GM21423 (cell line): ENCODE measurements around the gene FRMPD1.

Experiments
- ATAC-seq: cut with Tn5 transposase; IDR thresholded peaks from one replicate; pipeline ENCODE4 v1.9.1; 2021; ENCODE audit warnings: mild to moderate bottlenecking, moderate library complexity; ENCODE audit not compliant: unreplicated experiment

The FRMPD1 gene

GRCh38 chr9:37676411-37676830 lies 25.7 kb downstream of the FRMPD1 start:
- no peak for ATAC-seq

GRCh38 chr9:37677435-37677834 lies 26.7 kb downstream of the FRMPD1 start:
- no peak for ATAC-seq

DNA sequence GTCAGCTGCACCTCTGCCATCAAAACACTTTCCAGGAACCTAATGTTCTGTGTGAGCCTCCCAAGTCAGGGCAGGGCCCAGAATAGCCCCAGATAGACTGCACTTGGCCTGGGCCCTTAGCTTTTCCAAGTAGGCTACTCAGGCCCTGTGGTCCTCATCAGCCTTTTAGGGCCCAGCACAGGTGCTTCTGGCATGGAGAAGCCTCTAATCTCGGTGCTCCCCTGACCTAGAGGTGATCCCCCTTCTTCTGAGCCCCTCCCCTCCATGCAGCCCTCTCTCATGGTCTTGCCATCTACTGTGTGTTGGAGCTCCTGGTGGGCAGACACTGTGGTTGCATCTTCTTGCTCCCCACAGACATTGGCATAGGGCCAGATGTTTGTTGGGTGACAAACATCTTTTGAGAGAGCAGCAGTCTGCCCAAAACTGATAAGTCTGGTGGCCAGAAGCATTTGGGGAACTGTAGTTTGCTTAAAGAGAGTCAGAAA lies 28.1 kb downstream of the FRMPD1 start:
- no peak for ATAC-seq

DNA sequence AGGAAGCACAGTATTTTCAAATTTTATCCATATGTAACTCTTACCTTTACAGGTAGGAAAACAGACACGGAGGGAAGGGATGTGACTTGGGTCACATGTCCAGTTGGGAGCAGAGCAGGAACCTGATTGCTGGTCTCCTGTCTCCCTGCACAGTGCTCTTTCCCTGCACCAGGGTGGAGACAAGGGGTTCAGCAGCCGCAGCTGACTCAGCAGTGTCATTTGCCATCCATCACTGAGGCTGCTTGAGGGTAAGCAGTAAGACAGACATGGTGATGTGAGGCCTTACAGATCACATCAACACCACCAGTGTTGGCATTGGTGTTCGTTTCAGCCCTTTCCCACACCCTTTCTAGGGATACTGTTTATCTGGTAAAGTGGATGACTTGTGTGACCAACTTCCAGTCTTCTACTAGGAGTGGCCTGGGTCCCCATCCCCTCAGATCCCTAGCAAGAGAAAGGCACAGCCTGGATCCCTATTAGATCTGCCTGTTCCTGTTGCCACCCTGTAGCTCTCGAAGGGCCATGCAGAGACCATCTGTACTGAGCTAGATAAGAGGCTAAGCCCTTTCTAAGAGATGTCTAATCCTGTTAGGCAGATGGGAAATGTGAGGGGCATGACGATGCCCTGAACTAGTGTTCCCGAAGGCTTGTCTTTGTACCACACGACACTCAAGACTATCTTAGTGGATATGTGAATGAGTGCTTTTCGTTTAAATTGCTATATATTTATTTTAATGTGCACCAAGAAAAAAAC lies 29.1 kb downstream of the FRMPD1 start:
- ATAC-seq, result no peak

DNA sequence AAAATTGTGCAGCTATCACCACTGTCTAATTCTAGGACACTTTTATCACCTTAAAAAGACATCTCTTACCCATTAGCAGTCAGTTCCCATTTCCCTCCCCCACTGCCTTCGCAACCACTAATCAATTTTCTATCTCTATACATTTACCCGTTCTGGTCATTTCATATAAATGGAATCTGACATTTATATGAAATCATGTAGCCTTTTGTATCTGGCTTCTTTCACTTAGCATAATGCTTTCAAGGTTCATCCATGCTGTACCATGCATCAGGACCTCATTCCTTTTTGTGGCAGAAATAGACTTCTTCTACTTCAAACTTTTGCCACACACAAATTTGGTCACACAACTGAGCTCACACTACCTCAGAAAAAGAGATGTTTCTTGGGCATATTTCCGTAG lies 32.2 kb downstream of the FRMPD1 start:
- no peak for ATAC-seq

DNA sequence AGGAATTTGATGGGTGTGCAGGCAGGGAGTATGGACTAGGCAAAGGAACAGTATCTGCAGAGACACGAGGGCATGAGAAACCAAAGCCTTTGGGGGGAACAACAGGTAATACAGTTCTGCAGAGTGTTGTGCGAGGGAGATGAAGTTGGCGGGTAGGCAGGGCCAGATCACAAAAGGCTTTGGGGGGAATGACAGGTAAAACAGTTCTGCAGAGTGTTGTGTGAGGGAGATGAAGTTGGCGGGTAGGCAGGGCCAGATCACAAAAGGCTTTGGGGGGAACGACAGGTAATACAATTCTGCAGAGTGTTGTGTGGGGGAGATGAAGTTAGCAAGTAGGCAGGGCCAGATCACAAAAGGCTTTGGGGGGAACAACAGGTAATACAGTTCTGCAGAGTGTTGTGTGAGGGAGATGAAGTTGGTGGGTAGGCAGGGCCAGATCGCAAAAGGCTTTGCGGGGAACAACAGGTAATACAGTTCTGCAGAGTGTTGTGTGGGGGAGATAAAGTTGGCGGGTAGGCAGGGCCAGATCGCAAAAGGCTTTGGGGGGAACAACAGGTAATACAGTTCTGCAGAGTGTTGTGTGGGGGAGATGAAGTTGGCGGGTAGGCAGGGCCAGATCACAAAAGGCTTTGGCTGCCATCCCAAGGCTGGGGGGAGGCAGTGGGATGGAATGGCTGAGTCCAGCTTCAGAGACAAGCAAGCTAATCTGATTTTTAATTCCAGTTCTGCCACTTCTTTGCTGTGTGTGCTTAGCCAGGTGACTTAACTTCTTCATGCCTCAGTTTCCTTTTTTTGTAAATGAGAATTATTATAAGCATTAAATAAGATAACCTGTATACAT lies 33.0 kb downstream of the FRMPD1 start:
- ATAC-seq, result no peak

DNA sequence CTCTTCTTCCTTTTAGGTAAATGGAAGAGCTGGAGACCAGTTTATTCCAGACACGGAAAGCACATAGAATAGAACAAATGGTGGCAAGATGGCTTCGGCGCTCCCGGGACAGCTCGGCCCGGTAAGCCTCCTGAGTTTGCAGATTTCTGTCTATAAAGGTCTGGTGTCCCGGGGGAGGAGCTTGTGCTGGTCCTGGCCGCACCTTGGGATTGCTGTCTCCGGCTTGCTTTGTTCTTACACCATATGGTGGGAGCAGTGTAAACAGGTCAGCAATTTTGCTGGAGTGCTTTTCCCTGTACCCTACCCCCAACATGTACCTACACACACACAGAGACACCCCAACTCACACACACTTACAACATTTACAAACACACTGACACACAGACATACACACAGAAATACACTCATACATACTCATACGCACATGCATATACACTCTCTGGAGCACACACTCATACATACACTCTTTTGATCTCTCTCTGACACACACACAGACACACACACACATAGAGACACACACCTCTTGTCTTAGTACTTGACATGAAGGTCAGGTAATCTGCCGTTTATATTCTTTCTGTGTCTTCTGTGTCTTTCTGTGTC lies 42.0 kb downstream of the FRMPD1 start:
- ATAC-seq, result no peak

DNA sequence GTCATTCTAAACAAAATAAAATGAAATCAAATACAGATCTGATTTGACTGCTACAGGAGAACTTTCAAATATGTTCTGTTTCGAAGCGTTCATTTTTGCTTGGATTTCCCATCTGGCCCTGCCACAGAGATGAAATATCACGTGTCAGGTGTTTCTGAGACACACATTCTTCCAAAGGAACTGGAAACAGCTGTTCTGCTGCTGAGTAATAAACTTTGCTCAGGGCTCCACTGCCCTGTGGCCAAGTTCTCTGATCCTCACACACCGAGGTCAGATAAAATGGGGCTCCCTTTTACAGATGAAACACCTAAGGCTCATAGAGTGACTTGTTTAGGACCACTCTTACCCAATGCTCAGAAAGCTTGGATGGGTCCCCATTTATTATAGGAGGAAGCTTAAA lies 42.5 kb downstream of the FRMPD1 start:
- ATAC-seq, result no peak

DNA sequence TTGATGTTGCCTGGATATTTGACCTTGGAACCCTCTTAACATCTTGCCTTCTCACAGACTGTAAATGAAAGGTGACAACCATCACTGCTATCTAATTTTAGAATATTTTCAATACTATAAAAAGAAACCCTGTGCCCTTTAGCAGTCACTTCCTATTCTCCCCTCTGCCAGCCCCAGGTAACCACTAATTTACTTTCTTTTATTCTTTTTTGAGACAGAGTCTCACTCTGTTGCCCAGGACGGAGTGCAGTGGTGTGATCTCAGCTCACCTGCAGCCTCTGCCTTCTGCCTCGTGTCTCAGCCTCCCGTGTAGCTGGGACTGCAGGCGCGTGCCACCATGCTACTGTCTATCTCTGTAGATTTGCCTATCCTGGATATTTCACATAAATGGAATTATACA lies 43.6 kb downstream of the FRMPD1 start:
- no peak for ATAC-seq

- ATAC-seq, result no peak
These were observed 45.8 kb downstream of the FRMPD1 start for GRCh38 chr9:37696528-37696927.

GRCh38 chr9:37700131-37700530 lies 49.4 kb downstream of the FRMPD1 start:
- no peak for ATAC-seq

DNA sequence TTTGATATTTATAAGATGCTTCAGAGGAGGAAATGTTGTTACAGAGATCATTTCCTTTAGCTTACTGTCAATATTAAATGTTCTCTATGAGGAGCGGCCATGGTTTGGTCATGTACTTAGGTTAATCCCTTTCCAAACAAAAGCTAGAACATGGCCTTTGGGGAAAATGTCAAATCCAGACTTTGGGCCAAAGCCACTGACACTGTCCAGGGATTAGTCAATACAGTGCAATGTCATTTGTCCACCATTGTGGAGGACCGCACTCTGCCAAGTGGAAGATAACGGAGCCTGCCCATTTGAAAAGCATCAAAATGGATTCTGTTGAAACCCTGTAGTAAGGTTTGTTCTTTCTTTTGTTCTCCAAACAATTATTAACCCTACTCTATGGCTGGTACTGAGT lies 50.1 kb downstream of the FRMPD1 start:
- no peak for ATAC-seq

DNA sequence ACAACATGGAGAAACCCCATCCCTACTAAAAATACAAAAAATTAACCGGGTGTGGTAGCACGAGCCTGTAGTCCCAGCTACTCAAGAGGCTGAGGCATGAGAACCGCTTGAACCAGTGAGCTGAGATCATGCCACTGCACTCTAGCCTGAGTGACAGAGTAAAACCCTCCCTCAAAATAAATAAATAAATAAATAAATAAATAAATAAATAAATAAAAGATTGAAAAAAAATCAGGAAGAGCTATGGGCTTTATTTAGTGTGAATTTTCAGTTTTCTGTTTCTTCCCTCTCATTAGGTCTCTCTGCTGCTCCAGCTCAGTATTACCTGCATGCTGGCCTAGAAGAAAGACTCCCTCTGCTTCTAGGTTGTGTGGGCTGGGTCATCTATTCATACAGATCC lies 55.0 kb downstream of the FRMPD1 start:
- no peak for ATAC-seq

DNA sequence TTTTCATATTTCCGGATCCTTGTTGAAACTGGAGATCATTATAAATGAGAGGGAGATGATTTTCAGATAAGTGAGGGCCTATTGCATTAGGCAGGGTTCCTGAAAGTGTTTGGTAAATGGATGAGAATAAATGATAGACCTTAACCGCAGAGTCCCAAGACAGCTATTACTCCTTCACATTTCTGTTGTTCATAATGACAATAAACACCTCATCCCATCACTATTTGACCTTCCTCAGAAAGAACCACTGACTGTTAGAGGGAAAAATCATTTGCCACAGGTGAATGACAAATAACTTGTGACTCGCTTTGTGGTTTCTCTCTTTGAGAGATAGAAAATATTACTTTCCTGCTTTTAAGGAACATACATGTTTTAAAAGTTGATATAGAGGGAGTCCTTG lies 55.5 kb downstream of the FRMPD1 start:
- ATAC-seq, result no peak

DNA sequence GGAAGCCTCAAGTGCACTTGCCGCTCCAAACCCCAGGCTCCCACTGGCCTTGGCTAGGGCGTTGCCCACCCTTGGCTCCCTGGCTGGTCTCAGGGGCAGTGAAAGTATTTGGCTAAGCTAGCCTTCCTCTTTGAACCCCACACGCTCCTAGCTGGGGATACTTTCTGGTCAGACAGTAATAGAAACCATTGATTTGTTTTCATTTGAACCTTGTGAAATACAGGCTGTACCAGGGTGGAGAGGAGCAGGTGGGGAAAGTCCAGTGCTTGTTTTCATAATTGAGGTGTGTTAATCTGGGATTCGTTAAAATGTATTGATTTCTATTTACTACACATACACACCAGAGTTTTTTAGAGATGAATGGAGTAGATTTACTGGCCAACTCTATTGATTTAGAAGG lies 57.0 kb downstream of the FRMPD1 start:
- ATAC-seq, result no peak

- ATAC-seq, result no peak
These were observed 59.3 kb downstream of the FRMPD1 start for GRCh38 chr9:37710046-37710445.

DNA sequence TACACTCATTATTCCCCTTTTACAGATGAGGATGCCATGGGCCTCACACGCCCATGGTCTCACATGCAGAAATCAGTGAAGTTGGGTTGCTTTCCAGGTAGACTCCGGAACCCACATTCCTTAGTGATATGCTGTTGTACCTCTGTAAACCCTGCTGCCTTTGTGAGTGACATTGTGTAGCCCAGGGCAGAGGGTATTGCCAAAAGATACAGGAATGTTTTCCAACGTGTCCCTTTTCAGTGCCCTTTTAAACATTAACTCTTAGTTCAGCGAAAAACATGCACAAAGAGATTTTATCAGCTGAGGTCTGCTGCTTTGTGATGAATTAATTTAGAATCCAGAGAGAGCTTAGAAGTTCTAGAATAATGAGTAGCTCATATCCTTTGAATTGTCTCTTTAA lies 64.5 kb downstream of the FRMPD1 start:
- ATAC-seq, result no peak

GRCh38 chr9:37715991-37716505 lies 65.3 kb downstream of the FRMPD1 start:
- no peak for ATAC-seq

DNA sequence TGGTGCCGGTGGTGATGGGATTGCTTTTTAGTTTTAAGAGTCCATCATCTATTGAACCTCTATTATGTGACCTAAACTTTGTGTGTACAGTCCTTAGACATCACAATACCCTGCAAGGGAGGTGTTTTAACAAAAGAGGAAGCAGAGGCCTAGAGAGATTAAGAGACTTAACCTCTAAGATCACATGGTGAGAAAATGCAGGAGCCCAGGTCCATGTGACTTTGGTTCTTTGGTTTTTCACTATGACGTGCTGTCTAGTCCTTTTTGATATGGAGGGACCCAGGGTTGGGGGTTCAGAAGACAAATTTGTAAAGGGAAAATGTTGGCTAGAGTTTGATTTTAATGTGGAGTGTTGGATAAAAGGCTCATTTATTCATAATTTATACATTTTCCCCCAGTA lies 68.8 kb downstream of the FRMPD1 start:
- ATAC-seq, result no peak

DNA sequence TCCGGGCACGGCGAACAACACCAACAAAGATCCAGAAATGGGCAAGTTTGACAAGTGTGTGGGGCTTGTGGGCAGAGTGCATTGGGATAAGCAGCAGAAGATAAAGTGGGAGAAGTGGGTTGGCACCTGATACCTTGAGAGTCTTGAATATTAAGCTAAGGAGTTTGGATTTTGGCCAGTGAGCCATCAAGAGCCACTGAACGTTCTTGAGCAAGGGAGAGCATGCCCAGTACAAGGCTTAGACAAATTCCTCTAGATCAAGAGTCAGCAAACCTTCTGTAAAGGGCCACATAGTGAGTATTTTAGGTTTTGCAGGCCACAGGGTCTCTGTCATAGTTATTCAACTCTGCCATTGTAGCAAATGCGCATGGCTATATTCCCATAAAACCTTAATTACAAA lies 76.3 kb downstream of the FRMPD1 start:
- no peak for ATAC-seq

DNA sequence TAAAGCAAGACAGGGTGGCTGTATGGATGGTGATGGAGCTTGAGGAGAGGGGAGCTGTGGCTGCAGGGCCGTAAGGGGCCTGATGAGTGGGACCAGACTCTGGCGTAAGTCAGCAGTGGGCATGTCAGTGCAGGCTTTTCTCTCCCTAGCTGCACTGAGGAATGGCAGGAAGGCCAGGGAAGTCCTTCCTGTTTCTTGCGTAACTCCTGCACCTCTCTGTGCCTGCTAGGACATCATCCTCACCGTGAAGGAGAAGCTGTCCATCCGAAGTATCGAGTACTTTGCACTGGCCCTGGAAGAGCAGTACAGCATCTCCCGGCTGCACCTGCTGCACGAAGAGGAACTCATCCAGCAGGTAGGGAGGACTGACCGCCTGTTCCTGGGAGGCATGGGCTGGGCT lies 78.7 kb downstream of the FRMPD1 start:
- no peak for ATAC-seq

DNA sequence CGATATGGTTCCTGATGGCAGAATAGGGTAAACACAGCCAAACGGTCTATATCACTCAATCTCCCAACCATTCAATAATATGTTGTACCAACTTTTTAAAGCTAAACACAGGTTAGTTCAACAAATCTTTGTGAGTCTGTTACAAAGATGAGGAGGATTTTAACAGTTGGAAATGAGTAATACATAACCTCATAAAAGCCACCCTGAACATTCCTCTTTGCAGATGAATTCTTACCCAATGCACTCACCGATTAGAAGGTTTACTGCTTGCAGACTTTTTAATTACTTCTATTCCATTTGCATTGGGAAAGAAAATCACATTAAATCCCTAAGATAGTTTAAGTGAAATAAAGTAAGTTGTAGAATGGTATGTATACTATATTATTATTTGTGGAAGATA lies 79.5 kb downstream of the FRMPD1 start:
- ATAC-seq, result no peak
